ENCODE data around the gene SLC17A8.

GRCh38 chr12:100447381-100447780 is 90.5 kb downstream of the SLC17A8 start:
- no peak for TF ChIP-seq CTCF (tag by site-specific recombination; IDR thresholded peaks at IDR 0.05)
- no peak for TF ChIP-seq ZNF362 (tag by site-specific recombination; IDR thresholded peaks at IDR 0.05)
- no peak for TF ChIP-seq ZNF624 (tag by site-specific recombination; IDR thresholded peaks at IDR 0.05)
- TF ChIP-seq SETDB1 (IDR thresholded peaks at IDR 0.05; ENCODE audit: insufficient read length, low read length): no peak
- no peak for TF ChIP-seq ZNF544 (tag by site-specific recombination; IDR thresholded peaks at IDR 0.05)
- TF ChIP-seq ZNF391 (tag by site-specific recombination; IDR thresholded peaks at IDR 0.05; ENCODE audit: borderline replicate concordance, low read depth): no peak
- no peak for TF ChIP-seq ZBTB1 (tag by site-specific recombination; IDR thresholded peaks at IDR 0.05)
- TF ChIP-seq ZNF114 (tag by site-specific recombination; IDR thresholded peaks at IDR 0.05): no peak
- TF ChIP-seq ZSCAN4 (tag by site-specific recombination; IDR thresholded peaks at IDR 0.05): no peak
- TF ChIP-seq PATZ1 (tag by site-specific recombination; IDR thresholded peaks at IDR 0.05): no peak
- no peak for TF ChIP-seq ZNF664 (tag by site-specific recombination; IDR thresholded peaks at IDR 0.05)
- TF ChIP-seq MZF1 (tag by site-specific recombination; IDR thresholded peaks at IDR 0.05; ENCODE audit: borderline replicate concordance): no peak
- no peak for TF ChIP-seq ZNF707 (tag by site-specific recombination; IDR thresholded peaks at IDR 0.05)
